Suppressor macrophage treated with lipopolysaccharide for 4 hours (primary cell): ENCODE results near the gene TIMP2.

ENCODE experiments used
- DNase-seq: peaks from one replicate; pipeline ENCODE4 v3.0.0-alpha.2; 2020

Gene TIMP2

DNA sequence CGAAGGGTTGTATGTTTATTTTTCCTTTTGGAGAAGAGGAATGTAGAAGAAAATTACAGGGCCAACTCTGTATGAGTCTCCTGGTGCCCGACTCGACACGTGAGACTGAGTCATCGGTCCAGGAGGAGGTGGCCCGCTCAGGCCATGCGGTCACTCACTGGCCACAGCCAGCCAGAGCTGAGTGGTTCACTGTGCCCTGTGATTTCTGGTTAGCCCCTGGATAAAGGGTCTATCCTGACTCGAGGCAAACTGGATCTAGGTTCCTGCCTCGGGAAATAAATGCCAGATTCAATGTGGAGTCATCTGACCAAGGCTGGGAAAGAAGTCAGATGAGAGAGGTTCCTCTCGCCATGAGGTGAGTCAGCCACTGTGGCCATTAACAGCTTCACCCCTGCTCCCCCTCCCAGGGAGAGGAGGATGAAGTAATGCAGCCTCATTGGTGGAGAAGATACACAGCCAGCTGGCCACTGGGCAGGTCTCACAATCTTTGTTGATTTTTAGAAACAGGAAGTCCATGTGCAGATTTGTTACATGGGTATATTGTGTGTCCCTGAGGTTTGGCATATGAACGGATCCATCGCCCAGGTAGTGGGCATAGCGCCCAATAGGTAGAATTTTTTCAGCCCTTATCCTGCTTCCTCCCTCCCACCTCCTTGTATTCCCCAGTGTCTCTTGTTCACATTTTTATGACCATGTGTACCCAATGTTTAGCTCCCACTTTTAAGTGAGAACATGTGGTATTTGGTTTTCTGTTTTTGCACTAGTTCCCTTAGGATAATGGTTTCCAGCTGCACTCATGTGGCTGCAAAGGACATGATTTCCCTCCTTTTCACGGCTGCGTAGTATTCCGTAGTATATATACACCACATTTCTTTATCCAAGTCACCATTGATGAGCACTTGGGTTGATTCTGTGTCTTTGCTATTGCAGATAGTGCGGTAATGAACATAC, 62.8 kb downstream of the TIMP2 start:
- peak; percentile 96 for DNase-seq

- DNase-seq = no peak
Measured at GRCh38 chr17:78861229-78861628, 64.0 kb downstream of the TIMP2 start.

GRCh38 chr17:78859051-78859450, 66.1 kb downstream of the TIMP2 start:
- DNase-seq = no peak

DNA sequence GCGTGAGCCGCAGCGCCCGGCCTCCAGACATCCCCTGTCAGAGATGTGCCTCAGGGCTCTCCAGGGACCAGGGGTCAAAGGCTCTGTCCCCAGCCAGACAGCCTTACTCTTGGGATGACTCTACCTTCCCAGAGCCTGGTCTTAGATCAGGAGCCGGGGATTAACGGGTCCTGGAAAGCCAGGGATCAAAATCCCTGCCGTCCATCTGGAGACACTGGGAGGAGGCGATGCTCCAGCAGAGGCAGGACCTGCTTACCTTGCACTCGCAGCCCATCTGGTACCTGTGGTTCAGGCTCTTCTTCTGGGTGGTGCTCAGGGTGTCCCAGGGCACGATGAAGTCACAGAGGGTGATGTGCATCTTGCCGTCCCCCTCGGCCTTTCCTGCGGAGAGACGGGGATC, 67.9 kb downstream of the TIMP2 start:
- no peak for DNase-seq

GRCh38 chr17:78855561-78856165, 69.5 kb downstream of the TIMP2 start:
- DNase-seq = no peak

- DNase-seq = no peak
Measured at GRCh38 chr17:78854508-78854907, 70.7 kb downstream of the TIMP2 start.

DNA sequence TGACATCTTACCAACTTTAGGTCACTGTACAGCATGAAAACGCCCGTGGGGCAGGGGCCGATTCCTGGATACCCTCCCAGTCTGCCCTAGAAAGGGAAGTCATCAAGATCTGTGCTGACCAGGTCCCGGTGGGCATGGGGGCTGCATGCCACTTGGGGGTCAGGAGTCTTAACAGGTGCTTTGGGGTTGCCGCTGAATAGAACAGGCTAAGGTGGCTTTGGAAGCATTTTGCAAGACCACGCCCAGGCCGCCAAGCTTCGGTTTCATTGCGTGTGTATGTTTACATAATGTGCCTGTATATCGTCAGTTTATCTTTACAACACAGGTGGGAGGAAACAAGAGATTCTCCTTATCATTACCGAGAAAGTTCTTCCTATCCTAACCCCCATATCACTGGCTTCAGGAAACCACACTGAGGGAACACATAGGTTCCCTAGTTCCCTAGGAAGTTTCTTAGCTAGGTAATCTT, 71.2 kb downstream of the TIMP2 start:
- no peak for DNase-seq

DNA sequence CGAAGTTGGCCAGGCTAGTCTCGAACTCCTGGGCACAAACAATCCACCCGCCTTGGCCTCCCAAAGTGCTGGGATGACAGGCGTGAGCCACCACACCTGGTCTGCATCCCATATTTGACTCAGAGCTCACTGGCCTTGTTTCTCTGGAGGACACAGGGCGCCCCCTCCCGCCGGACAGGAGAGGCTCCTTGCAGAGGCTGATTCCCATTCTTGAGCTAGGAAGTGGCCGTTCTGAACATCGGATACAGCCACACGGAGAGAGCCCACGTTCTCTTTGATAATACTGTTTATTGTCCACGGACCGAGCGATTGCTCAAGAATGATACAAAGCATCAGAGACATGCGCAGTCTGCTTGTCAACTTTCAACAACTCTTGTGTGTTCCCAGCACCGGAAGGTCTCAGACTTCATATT, 72.5 kb downstream of the TIMP2 start:
- DNase-seq = no peak

DNA sequence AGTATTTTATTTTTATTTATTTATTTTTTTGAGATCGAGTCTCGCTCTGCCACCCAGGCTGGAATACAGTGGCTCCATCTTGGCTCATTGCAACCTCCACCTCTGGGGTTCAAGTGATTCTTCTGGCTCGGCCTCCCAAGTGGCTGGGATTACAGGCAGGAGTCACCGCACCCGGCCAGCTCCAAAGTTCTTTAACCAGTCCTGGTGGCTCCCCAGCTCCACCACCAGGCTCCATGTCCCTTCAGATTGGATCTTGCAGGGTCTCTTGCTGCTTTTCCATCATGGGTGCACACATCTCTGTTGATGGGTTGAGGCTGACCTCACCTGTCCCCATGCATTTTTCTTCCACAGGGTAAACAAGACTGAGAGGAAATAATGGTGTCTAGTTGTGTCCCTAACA, 76.2 kb downstream of the TIMP2 start:
- no peak for DNase-seq

- no peak for DNase-seq
Measured at GRCh38 chr17:78847052-78847451, 78.1 kb downstream of the TIMP2 start.

DNA sequence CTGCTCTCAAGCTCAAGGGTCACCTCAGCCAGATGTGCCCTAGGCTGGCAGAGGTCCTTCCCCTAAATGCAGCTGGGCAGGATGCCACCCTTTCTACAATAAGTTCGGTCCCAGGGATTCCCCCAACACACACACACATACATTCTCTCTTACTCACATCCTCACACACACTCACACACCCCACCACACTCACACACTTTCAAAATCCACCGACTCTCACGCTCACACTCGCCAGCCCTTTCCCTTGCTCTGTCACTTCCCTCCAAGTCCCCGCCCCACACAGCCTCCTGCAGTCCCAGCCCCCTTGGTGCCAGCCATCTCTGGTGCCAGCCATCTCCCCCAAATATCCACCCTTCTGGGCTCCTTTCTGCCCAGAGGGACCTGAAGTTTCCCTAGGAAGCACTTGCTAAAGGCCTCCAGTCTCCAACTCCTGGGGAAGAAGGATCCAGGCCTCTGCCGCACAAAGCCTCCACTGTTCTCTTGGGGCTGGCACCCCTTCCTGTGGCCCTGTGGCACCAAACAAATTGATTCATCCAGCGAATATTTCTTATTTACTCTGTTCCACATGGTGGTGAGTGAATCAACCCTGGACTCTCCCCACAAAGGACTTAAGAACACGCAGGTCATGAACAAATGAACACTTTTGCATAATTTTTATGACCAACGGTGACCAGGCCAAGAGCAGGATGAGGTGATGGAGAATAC, 80.7 kb downstream of the TIMP2 start:
- peak; percentile 29 for DNase-seq

GRCh38 chr17:78842881-78843565, 82.2 kb downstream of the TIMP2 start:
- DNase-seq = peak; percentile 52

DNA sequence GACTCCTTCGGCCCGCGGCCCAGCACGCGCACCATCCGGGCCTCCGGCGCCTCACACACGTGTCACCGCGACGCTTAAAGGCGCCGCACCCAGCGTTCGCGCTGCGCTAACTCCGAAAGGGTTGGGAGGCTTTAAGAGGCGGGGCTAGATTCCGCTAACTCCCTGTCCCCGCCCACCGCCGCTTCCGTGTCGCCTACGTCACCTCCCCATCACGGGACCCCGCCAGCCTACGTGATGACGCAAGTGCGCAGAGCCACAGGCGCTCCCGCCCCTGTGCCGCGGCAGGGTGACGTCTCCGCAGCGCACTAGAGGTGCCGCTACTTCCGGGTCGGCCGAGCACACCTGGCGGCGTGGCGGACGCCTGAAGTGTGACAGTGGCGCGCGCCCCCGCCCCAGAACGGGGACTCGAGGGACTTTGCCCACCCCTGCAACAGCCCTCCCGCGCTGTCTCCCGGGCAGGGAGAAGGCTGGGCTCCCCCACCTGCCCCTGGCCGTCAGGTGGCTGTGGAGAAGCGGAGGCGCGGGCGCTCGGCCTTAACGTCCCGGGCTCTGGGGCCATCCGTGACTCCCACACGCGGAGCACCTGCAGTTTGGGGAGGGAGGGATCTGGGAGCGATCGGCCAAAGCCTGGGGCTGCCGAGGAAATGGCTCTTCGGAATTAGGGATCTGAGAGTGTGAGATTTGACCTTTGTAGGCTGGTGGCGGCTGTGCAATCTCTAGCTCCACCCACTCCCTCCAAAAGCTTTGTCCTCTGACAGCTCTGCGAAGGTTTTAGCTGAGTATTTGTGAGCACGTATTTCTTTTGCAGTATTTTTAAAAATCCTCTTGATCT, 84.2 kb downstream of the TIMP2 start, which contains the start of gene USP36:
USP36 (minus strand) TSS at position 35 of the 832 bp plus-strand sequence. CDS start 4,451 bp downstream, outside the sequence.
- peak; percentile 100 for DNase-seq

- DNase-seq = no peak
Measured at GRCh38 chr17:78840530-78840779, 84.7 kb downstream of the TIMP2 start.

- peak; percentile 53 for DNase-seq
Measured at GRCh38 chr17:78839762-78840529, 85.2 kb downstream of the TIMP2 start.

- DNase-seq = no peak
Measured at GRCh38 chr17:78839235-78839761, 85.9 kb downstream of the TIMP2 start.

DNA sequence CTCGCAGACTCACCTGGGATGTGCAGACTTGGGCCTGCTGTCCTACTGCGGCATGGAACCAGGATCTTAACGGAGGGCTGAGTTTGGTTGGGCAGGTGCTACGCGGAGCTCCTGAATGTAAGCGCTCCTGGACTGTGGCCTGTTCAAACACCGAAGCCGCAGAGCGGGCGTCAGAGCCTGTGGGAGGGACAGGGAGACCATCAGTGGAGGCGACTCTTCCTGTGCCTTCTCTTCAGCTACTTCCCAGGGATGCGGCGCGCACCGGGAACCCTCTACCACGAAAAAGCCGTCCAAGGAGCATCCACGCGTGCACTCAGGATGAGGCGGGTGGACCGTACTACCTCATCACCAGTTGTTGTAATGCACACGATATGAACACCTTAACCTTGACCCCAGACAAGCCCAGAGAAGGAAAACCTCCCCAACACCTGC, 86.6 kb downstream of the TIMP2 start:
- DNase-seq = no peak

GRCh38 chr17:78836420-78837021, 88.7 kb downstream of the TIMP2 start:
- DNase-seq = no peak

DNA sequence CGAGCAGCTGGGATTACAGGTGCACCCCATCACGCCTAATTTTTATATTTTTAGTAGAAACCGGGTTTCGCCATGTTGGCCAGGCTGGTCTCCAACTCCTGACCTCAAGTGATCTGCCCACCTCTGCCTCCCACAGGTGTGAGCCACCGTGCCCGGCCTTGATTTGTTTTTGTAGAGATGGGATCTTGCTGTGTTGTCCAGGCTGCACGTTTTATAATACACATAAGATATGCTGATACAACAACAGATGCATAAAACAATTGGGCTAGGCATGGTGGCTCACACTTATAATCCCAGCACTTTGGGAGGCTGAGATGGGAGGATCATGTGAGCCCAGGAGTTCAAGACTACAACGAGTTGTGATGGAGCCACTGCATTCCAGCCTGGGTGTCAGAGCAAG, 90.6 kb downstream of the TIMP2 start:
- DNase-seq = no peak

GRCh38 chr17:78832541-78832810, 92.7 kb downstream of the TIMP2 start:
- no peak for DNase-seq
